WTC11 (cell line): ENCODE measurements around the gene OR1M1. TPM values are rescaled to one million over a fixed set of nuclear protein-coding genes. Genes with fewer than 3 reads are reported as not detected.
A peak's percentile ranks its signal among the peaks of the same experiment; 100 is the strongest.

Experiments used
- ATAC-seq: fragments of 200-7000 bp; cut with Tn5 transposase; 2 replicates; pipeline ENCODE4 v1.10.0; 2021; ENCODE audit warnings: mild to moderate bottlenecking, moderate library complexity
- CTCF ChIA-PET: fragments of 300-600 bp; sonication (Branson Sonifier 250); formaldehyde crosslinking; loops from one replicate; lab custom pipeline; 2021; ENCODE audit warnings: antibody characterized with exemption; lab: Charles Lee
- POLR2A ChIA-PET: fragments of 350-600 bp; sonication (Branson Sonifier 250); formaldehyde crosslinking; loops from one replicate; lab custom pipeline; 2021; ENCODE audit warnings: antibody characterized with exemption; lab: Charles Lee
- DNase-seq: peaks from one replicate; pipeline ENCODE4 v3.0.0; 2021; ENCODE audit warnings: low spot score
- H3K27ac Mint-ChIP-seq: 2 replicates; pipeline ENCODE4 v1.8.0; 2021; ENCODE audit warnings: mixed read lengths
- H3K27me3 Mint-ChIP-seq: 2 replicates; pipeline ENCODE4 v1.8.0; 2021; ENCODE audit warnings: low read depth, mild to moderate bottlenecking, moderate library complexity, mixed read lengths
- H3K36me3 Mint-ChIP-seq: 2 replicates; pipeline ENCODE4 v1.8.0; 2021; ENCODE audit warnings: mixed read lengths
- H3K4me1 Mint-ChIP-seq: 2 replicates; pipeline ENCODE4 v1.8.0; 2022; ENCODE audit warnings: mixed read lengths
- H3K4me3 Mint-ChIP-seq: 2 replicates; pipeline ENCODE4 v1.8.0; 2021; ENCODE audit warnings: mild to moderate bottlenecking, moderate library complexity, mixed read lengths
- H3K9me3 Mint-ChIP-seq: 2 replicates; pipeline ENCODE4 v1.8.0; 2021; ENCODE audit warnings: mixed read lengths
- ATF1 ChIP-seq: sonication (generic); formaldehyde crosslinking; IDR thresholded peaks from 2 replicates; pipeline ENCODE4 v1.8.1; 2023; ENCODE audit warnings: mild to moderate bottlenecking, moderate library complexity, missing genetic modification reagents
- CREB1 ChIP-seq: sonication (generic); formaldehyde crosslinking; IDR thresholded peaks from 2 replicates; pipeline ENCODE4 v1.8.0; 2023; ENCODE audit warnings: mild to moderate bottlenecking, missing genetic modification reagents
- ELF4 ChIP-seq: sonication (generic); formaldehyde crosslinking; IDR thresholded peaks from 2 replicates; pipeline ENCODE4 v1.8.1; 2022; ENCODE audit warnings: low read depth, mild to moderate bottlenecking, moderate library complexity, missing genetic modification reagents
- GABPB1 ChIP-seq: sonication (generic); formaldehyde crosslinking; IDR thresholded peaks from 2 replicates; pipeline ENCODE4 v1.8.1; 2023; ENCODE audit warnings: mild to moderate bottlenecking, missing genetic modification reagents
- GTF2I ChIP-seq: fragments of 250-450 bp; sonication (Bioruptor Pico); conservative IDR thresholded peaks from 2 replicates; pipeline ENCODE4 v1.4.0; 2021; ENCODE audit warnings: mild to moderate bottlenecking
- NFYB ChIP-seq: sonication (generic); formaldehyde crosslinking; conservative IDR thresholded peaks from 2 replicates; pipeline ENCODE4 v1.8.0; 2022; ENCODE audit warnings: low read depth, missing genetic modification reagents
- NR2C2 ChIP-seq: sonication (generic); formaldehyde crosslinking; IDR thresholded peaks from 2 replicates; pipeline ENCODE4 v1.8.0; 2022; ENCODE audit warnings: mild to moderate bottlenecking, missing genetic modification reagents
- SOX15 ChIP-seq: fragments of 250-450 bp; sonication (Bioruptor Pico); IDR thresholded peaks from 2 replicates; pipeline ENCODE4 v1.9.0; 2021; ENCODE audit warnings: mild to moderate bottlenecking
- ZNF396 ChIP-seq: fragments of 250-450 bp; sonication (Bioruptor Pico); IDR thresholded peaks from 2 replicates; pipeline ENCODE4 v1.8.0; 2021; ENCODE audit warnings: mild to moderate bottlenecking, moderate library complexity, borderline replicate concordance
- ZNF423 ChIP-seq: fragments of 250-450 bp; sonication (Bioruptor Pico); IDR thresholded peaks from 2 replicates; pipeline ENCODE4 v2.1.2; 2022; ENCODE audit warnings: mild to moderate bottlenecking, moderate library complexity
- total RNA-seq: library from RNA; stranded (reverse); gene quantifications from 3 replicates; pipeline ENCODE4 v1.2.3, GENCODE V29; 2021
- TF ChIP-seq, protein P1 (sequence below): sonication (generic); formaldehyde crosslinking; IDR thresholded peaks from 2 replicates; pipeline ENCODE4 v1.8.0; 2022; ENCODE audit warnings: missing genetic modification reagents
- TF ChIP-seq, protein P2 (sequence below): sonication (generic); formaldehyde crosslinking; IDR thresholded peaks from 2 replicates; pipeline ENCODE4 v1.8.0; 2022; ENCODE audit warnings: mild to moderate bottlenecking, missing genetic modification reagents
- TF ChIP-seq, protein P3 (sequence below): sonication (generic); formaldehyde crosslinking; IDR thresholded peaks from 2 replicates; pipeline ENCODE4 v1.8.0; 2022; ENCODE audit warnings: mild to moderate bottlenecking, missing genetic modification reagents
- TF ChIP-seq, protein P4 (sequence below): sonication (generic); formaldehyde crosslinking; IDR thresholded peaks from 2 replicates; pipeline ENCODE4 v1.8.1; 2023; ENCODE audit warnings: mild to moderate bottlenecking, missing genetic modification reagents, borderline replicate concordance
- TF ChIP-seq, protein P5 (sequence below): fragments of 250-450 bp; sonication (Bioruptor Pico); IDR thresholded peaks from 2 replicates; pipeline ENCODE4 v2.1.2; 2022; ENCODE audit warnings: mild to moderate bottlenecking, moderate library complexity

Gene OR1M1
- total RNA-seq, 1 experiment from 2014 or later, result not detected

DNA sequence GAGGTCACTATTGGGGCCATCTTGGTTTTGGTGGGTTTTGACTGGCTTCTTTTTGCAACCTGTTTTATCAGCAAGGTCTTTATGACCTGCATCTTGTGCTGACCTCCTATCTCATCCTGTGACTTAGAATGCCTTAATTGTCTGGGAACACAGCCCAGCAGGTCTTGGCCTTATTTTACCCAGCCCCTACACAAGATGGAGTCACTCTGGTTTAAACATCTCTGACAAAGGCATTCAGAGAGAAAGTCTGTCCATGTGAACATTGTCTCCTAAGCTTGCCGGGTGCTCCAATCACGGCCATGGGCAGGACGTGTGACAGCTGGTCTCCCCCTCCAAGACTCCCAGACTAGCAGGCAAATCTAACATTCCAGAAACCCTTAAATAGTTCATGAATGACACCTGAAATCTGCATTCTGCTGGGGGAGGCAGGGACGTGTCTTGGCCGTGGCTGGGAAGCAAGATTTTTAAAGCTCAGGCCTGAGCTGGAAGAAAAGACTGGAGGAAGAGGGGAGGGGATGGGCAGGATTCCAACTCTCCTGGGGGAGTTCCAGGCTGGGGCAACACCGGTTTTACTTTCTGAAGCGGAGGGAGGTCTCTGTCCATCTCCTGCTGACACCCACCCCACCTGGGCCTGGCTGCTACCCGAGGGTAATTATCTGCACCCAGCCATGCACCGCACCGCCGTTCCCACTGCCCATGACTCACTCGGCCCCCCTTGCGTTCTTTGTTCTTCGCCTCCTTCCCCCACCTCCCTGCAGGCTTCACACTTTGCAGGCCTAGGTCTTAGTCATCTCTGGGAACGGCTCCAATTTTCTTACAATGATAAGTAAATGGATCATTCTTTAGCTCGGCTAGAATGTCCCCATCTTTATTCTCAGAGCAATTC lies 11.6 kb upstream of the OR1M1 start:
- peaks cover 31% of the 10 kb centered on the region for H3K4me1 Mint-ChIP-seq
- peak; percentile 31 for DNase-seq
- H3K4me3 Mint-ChIP-seq, result no peak overlapping the region
- TF ChIP-seq, protein P1, sequence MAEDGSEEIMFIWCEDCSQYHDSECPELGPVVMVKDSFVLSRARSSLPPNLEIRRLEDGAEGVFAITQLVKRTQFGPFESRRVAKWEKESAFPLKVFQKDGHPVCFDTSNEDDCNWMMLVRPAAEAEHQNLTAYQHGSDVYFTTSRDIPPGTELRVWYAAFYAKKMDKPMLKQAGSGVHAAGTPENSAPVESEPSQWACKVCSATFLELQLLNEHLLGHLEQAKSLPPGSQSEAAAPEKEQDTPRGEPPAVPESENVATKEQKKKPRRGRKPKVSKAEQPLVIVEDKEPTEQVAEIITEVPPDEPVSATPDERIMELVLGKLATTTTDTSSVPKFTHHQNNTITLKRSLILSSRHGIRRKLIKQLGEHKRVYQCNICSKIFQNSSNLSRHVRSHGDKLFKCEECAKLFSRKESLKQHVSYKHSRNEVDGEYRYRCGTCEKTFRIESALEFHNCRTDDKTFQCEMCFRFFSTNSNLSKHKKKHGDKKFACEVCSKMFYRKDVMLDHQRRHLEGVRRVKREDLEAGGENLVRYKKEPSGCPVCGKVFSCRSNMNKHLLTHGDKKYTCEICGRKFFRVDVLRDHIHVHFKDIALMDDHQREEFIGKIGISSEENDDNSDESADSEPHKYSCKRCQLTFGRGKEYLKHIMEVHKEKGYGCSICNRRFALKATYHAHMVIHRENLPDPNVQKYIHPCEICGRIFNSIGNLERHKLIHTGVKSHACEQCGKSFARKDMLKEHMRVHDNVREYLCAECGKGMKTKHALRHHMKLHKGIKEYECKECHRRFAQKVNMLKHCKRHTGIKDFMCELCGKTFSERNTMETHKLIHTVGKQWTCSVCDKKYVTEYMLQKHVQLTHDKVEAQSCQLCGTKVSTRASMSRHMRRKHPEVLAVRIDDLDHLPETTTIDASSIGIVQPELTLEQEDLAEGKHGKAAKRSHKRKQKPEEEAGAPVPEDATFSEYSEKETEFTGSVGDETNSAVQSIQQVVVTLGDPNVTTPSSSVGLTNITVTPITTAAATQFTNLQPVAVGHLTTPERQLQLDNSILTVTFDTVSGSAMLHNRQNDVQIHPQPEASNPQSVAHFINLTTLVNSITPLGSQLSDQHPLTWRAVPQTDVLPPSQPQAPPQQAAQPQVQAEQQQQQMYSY (CRISPR knock-in tag), result peak; percentile 31; the same call in 1 of the 2 replicates
- TF ChIP-seq, protein P2, sequence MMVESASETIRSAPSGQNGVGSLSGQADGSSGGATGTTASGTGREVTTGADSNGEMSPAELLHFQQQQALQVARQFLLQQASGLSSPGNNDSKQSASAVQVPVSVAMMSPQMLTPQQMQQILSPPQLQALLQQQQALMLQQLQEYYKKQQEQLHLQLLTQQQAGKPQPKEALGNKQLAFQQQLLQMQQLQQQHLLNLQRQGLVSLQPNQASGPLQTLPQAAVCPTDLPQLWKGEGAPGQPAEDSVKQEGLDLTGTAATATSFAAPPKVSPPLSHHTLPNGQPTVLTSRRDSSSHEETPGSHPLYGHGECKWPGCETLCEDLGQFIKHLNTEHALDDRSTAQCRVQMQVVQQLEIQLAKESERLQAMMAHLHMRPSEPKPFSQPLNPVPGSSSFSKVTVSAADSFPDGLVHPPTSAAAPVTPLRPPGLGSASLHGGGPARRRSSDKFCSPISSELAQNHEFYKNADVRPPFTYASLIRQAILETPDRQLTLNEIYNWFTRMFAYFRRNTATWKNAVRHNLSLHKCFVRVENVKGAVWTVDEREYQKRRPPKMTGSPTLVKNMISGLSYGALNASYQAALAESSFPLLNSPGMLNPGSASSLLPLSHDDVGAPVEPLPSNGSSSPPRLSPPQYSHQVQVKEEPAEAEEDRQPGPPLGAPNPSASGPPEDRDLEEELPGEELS (CRISPR knock-in tag), result no peak
- TF ChIP-seq CREB1 (no peak), ZNF396 (CRISPR knock-in tag) (no peak), NR2C2 (CRISPR knock-in tag) (no peak), ELF4 (CRISPR knock-in tag) (no peak), ZNF423 (CRISPR knock-in tag) (peak; percentile 59), NFYB (CRISPR knock-in tag) (no peak), ATF1 (no peak), GABPB1 (CRISPR knock-in tag) (no peak), SOX15 (no peak), GTF2I (CRISPR knock-in tag) (no peak)
- TF ChIP-seq, protein P3, sequence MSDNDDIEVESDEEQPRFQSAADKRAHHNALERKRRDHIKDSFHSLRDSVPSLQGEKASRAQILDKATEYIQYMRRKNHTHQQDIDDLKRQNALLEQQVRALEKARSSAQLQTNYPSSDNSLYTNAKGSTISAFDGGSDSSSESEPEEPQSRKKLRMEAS (CRISPR knock-in tag), result 0 out of 2 replicates have a peak, but pooled peaks have one; percentile 31
- TF ChIP-seq, protein P4, sequence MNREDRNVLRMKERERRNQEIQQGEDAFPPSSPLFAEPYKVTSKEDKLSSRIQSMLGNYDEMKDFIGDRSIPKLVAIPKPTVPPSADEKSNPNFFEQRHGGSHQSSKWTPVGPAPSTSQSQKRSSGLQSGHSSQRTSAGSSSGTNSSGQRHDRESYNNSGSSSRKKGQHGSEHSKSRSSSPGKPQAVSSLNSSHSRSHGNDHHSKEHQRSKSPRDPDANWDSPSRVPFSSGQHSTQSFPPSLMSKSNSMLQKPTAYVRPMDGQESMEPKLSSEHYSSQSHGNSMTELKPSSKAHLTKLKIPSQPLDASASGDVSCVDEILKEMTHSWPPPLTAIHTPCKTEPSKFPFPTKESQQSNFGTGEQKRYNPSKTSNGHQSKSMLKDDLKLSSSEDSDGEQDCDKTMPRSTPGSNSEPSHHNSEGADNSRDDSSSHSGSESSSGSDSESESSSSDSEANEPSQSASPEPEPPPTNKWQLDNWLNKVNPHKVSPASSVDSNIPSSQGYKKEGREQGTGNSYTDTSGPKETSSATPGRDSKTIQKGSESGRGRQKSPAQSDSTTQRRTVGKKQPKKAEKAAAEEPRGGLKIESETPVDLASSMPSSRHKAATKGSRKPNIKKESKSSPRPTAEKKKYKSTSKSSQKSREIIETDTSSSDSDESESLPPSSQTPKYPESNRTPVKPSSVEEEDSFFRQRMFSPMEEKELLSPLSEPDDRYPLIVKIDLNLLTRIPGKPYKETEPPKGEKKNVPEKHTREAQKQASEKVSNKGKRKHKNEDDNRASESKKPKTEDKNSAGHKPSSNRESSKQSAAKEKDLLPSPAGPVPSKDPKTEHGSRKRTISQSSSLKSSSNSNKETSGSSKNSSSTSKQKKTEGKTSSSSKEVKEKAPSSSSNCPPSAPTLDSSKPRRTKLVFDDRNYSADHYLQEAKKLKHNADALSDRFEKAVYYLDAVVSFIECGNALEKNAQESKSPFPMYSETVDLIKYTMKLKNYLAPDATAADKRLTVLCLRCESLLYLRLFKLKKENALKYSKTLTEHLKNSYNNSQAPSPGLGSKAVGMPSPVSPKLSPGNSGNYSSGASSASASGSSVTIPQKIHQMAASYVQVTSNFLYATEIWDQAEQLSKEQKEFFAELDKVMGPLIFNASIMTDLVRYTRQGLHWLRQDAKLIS (CRISPR knock-in tag), result no peak
- TF ChIP-seq, protein P5, sequence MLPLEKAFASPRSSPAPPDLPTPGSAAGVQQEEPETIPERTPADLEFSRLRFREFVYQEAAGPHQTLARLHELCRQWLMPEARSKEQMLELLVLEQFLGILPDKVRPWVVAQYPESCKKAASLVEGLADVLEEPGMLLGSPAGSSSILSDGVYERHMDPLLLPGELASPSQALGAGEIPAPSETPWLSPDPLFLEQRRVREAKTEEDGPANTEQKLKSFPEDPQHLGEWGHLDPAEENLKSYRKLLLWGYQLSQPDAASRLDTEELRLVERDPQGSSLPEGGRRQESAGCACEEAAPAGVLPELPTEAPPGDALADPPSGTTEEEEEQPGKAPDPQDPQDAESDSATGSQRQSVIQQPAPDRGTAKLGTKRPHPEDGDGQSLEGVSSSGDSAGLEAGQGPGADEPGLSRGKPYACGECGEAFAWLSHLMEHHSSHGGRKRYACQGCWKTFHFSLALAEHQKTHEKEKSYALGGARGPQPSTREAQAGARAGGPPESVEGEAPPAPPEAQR (CRISPR knock-in tag), result peak; percentile 66; the same call in 1 of the 2 replicates
- ChIA-PET CTCF (no interaction called here), POLR2A (no interaction called here)
- ATAC-seq, result peak; percentile 58
- H3K27me3 Mint-ChIP-seq, result no peaks in the 10 kb centered on the region
- peak overlapping the region; percentile 90 for H3K27ac Mint-ChIP-seq
- H3K36me3 Mint-ChIP-seq, result peaks cover 2% of the 10 kb centered on the region; the same call in 1 of the 2 replicates
- H3K9me3 Mint-ChIP-seq, result no peaks in the 10 kb centered on the region
